ENCODE results near the gene NEK11. TPM values are rescaled to one million over a fixed set of nuclear protein-coding genes. Genes with fewer than 3 reads are reported as not detected.

Gene NEK11
- polyA plus RNA-seq, 1 donor from 2014 or later, result 6.1 TPM

- H3K27ac ChIP-seq (ENCODE audit: low read length), result no peak overlapping the region
- no peaks in the 10 kb centered on the region for H3K36me3 ChIP-seq (ENCODE audit: insufficient read depth, low read length)
- no peaks in the 10 kb centered on the region for H3K9me3 ChIP-seq (ENCODE audit: low read length)
- H3K27me3 ChIP-seq (ENCODE audit: insufficient read depth, low read depth, low read length), result no peaks in the 10 kb centered on the region
- no peaks in the 10 kb centered on the region for H4K20me1 ChIP-seq (ENCODE audit: insufficient read depth)
- no peaks in the 10 kb centered on the region for H3K79me2 ChIP-seq (replicated peaks; ENCODE audit: insufficient read depth, low read length)
- no peaks in the 10 kb centered on the region for H3F3A ChIP-seq (ENCODE audit: insufficient read depth, low read length, poor library complexity, severe bottlenecking)
- no peak overlapping the region for H2AFZ ChIP-seq (ENCODE audit: low read depth, low read length)
- H3K4me3 ChIP-seq (ENCODE audit: low read length), result no peak overlapping the region
- no peak overlapping the region for H3K4me2 ChIP-seq (ENCODE audit: low read length)
- TF ChIP-seq SMC3 (conservative IDR thresholded peaks at IDR 0.05; ENCODE audit: poor library complexity) (no peak), POLR2AphosphoS5 (IDR thresholded peaks at IDR 0.05) (no peak), CTCF (IDR thresholded peaks at IDR 0.05; ENCODE audit: poor library complexity, severe bottlenecking) (no peak), REST (IDR thresholded peaks at IDR 0.05; ENCODE audit: borderline replicate concordance) (no peak), EP300 (conservative IDR thresholded peaks at IDR 0.05; ENCODE audit: poor library complexity, severe bottlenecking) (no peak), EZH2 (IDR thresholded peaks at IDR 0.05; ENCODE audit: borderline replicate concordance, insufficient read depth, low read length, poor library complexity, severe bottlenecking) (no peak), MXI1 (conservative IDR thresholded peaks at IDR 0.05; ENCODE audit: poor library complexity, severe bottlenecking) (no peak), RAD21 (conservative IDR thresholded peaks at IDR 0.05) (no peak), TAF1 (IDR thresholded peaks at IDR 0.05; ENCODE audit: low read depth) (no peak)
- H3K9me2 ChIP-seq (ENCODE audit: insufficient read depth, low read length), result no peaks in the 10 kb centered on the region
- no peak overlapping the region for H3K9ac ChIP-seq (ENCODE audit: low read length)
Observed at GRCh38 chr3:131036200-131036816, 9.6 kb downstream of the NEK11 start.

- H3K9me2 ChIP-seq (ENCODE audit: insufficient read depth, low read length), result no peaks in the 10 kb centered on the region
- no peaks in the 10 kb centered on the region for H3K27me3 ChIP-seq (ENCODE audit: insufficient read depth, low read depth, low read length)
Observed at GRCh38 chr3:131036986-131037385, 10.3 kb downstream of the NEK11 start.

More at GRCh38 chr3:131036986-131037385, 10.3 kb downstream of the NEK11 start:
- Histone ChIP-seq H3F3A (ENCODE audit: insufficient read depth, low read length, poor library complexity, severe bottlenecking) (no peaks in the 10 kb centered on the region), H3K9me3 (ENCODE audit: low read length) (no peaks in the 10 kb centered on the region), H3K36me3 (ENCODE audit: insufficient read depth, low read length) (no peaks in the 10 kb centered on the region), H4K20me1 (ENCODE audit: insufficient read depth) (no peaks in the 10 kb centered on the region), H3K27ac (ENCODE audit: low read length) (no peak overlapping the region), H3K9ac (ENCODE audit: low read length) (no peak overlapping the region), H3K79me2 (replicated peaks; ENCODE audit: insufficient read depth, low read length) (no peaks in the 10 kb centered on the region), H3K4me3 (ENCODE audit: low read length) (no peak overlapping the region), H3K4me2 (ENCODE audit: low read length) (no peak overlapping the region), H2AFZ (ENCODE audit: low read depth, low read length) (no peak overlapping the region)
- no peak for TF ChIP-seq EZH2 (IDR thresholded peaks at IDR 0.05; ENCODE audit: borderline replicate concordance, insufficient read depth, low read length, poor library complexity, severe bottlenecking)
- no peak for TF ChIP-seq SMC3 (conservative IDR thresholded peaks at IDR 0.05; ENCODE audit: poor library complexity)
- TF ChIP-seq RAD21 (conservative IDR thresholded peaks at IDR 0.05), result no peak
- no peak for TF ChIP-seq REST (IDR thresholded peaks at IDR 0.05; ENCODE audit: borderline replicate concordance)
- no peak for TF ChIP-seq POLR2AphosphoS5 (IDR thresholded peaks at IDR 0.05)
- TF ChIP-seq CTCF (IDR thresholded peaks at IDR 0.05; ENCODE audit: poor library complexity, severe bottlenecking), result no peak
- no peak for TF ChIP-seq TAF1 (IDR thresholded peaks at IDR 0.05; ENCODE audit: low read depth)
- no peak for TF ChIP-seq EP300 (conservative IDR thresholded peaks at IDR 0.05; ENCODE audit: poor library complexity, severe bottlenecking)
- TF ChIP-seq MXI1 (conservative IDR thresholded peaks at IDR 0.05; ENCODE audit: poor library complexity, severe bottlenecking), result no peak
